NCI-H82 treated with DMSO at 0.1 percent for 48 hours (cell line): ENCODE results near the gene NUDT1.

Experiments
- DNase-seq: peaks from one replicate; lab custom pipeline; 2025; ENCODE audit not compliant: unreplicated experiment; lab: John Stamatoyannopoulos, UW

NUDT1 gene

DNA sequence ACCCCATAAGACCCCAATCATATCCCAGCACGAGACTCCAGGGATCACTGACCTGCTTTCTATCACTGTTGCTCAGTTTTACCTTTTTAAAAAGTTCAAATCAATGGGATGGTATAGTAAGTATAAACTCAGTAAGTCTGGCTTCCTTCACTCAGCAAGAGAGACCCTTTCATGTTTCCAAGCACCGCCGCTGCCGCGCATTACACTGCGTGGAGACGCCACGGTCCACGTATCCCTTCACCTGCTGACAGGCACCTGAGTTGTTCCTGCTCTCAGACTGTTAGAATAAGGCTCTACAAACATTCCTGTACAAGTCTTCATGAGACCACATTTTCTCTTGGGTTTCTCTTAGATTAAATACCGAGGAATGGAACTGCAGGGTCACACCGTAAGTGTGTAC lies 37.6 kb upstream of the NUDT1 start:
- no peak for DNase-seq

DNA sequence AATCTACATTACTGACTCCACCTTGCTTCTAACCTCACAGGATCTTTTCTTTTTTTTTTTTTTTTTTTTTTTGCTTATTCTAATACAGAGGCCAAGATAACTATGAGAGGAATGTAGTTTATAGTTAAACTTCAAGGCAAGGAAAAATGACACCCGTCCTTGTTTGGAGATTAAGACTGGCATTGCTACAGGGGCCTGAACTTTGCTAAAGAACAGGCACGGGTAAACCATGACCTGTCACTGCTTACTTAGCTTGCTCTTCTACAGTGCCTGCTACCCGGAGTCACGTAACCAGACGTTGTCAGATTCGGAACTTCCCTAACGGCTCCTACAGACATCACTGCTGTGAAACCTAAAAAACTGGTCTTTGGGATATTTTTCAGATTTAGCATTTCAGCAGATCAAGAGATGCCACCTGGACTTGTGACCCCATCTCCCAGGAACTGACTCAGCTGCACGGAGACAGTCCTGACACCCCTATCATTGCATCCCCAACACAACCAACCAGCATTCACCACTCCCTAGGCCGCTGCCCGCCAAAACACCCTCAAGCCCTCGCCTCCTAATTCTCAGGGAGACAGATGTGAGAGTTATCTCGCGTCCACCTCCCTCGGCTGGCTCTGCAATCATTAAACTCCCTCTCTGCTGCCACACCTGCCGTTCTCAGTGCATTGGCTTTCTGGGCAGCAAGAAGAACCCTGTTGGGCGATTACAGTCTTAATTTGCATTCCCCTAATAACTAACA lies 36.8 kb upstream of the NUDT1 start:
- DNase-seq, result no peak

DNA sequence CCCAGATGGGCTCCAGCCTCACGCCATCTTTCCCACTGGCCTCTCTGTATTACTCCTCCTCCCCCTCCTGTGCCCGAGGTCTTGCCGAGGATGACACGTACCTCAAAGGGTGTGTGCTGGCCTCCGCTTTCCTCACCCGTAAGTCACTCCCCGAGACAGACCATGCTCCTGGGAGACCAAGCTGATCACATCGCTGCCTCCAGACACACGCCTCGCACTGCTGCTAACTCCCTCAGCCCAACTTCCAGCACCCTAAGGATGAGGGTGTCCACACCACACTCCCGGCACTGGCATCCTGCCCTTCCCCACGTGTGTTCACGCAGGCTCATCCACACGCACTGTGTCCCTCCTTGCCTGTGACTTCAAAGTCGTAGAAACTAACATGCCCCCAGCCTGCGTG lies 33.3 kb upstream of the NUDT1 start:
- no peak for DNase-seq

DNA sequence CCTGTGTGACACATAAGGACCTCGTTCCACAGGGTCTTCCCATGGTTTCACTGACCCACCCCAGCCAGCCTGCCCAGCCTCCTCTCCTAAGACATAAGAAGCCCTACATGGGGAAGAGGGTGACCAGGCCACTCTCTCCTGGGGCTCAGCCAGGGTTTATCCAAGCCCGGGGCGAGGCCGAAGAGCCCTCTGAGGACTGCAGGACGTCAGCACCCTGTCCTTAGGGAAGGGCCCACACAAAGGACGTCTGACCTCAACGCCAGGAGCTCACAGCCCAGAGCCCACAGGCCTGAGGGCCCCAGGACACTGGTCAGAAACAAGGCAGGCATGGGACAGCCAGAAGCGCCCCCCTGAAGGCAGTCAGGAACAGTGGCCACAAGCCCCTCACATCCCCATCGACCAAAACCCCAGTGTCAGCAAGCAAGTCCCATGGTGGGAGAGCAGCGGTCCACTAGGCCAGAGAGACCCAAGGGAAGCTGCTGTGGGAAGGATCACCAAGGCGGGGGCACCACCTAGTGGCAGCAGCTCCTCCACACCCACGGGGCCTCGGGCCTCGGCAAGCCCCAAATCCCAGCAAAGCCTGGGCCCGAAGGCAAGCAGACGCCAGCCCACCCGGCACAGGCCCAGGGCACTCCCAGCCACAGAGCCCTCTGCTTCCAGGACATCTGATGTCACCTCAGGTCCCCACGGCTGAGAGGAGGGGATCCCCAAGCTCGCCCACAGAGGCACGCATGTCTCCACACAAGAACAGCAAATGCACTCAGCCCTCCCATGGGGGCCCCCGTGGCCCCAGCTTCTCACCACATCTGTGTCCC lies 32.7 kb upstream of the NUDT1 start:
- peak; percentile 22 for DNase-seq

DNA sequence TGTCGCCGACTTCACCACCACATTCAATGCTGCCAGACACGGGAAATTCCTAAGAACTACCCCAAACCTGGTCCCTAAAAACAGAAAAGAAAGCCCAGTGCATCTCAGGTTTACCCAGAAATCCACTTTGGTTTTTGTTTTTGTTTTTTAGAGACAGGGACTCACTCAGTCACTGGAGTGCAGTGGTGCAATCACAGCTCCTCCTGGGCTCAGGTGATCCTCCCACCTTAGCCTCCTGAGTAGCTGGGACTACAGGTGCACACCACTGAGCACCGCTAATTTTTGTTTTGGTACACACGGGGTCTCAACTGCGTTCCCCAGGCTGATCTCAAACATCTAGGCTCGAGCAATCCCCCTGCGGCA lies 32.1 kb upstream of the NUDT1 start:
- DNase-seq, result no peak

DNA sequence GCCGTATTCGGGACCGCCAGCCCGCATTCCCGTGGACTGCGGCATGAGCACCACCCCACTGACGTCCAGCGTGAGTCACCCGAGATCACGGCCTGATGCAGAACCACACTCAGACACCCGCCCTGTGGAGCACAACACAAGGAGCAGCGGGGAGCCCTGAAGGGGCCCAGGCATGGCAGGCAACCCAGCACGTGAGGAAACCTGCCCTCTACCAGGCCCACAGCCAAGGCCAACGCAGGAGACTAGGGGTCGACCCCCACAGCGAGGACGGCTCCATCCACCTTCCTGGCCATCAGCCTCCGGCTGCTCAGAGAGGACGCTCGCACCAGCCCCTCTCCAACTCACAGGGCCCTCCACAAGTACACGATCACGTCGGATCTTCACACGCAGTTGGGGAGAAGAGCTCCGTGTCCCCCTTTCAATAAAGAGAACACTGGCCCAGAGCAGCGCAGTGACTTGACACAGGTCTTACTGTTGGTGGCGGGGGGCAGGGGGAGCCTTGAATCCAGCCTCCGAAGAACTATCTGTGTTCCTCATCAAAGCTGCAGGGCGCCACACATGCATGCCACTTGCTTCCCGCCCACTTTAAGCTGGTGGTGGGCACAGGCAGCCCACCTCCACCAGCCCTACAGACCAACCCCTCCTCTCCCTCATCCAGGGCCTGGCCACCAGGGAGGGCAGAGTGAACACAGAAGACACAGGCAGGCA lies 31.3 kb upstream of the NUDT1 start:
- DNase-seq, result no peak

DNA sequence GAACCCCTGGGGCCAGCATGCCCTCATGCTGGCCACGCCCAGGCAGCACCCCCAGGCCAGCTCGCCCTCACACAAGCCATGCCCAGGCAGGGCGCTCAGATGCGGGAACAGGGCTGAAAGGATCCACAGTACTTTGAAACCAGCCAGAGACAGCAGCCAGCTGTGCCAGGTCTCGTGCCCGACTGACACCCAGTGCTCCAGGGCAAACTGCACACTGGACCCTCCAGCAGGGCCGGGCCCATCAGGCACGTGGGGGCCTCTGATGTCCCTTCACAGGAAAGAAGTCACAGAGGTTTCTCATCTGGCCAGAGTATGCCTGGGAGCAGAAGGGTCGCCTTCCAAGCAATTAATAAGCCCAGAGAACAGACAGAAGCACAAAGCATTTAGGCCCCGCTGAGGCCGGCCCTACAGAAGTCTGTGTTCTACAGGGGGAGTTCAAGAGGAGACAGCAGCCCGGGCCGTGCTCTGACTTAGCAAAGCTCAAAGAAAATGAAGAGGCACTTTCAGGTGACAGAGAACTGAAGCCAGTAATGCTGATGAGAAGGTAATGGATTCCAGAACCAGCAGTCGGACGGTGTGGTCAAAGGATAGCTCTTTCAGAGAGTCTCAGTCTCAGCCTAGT lies 30.7 kb upstream of the NUDT1 start:
- no peak for DNase-seq

DNA sequence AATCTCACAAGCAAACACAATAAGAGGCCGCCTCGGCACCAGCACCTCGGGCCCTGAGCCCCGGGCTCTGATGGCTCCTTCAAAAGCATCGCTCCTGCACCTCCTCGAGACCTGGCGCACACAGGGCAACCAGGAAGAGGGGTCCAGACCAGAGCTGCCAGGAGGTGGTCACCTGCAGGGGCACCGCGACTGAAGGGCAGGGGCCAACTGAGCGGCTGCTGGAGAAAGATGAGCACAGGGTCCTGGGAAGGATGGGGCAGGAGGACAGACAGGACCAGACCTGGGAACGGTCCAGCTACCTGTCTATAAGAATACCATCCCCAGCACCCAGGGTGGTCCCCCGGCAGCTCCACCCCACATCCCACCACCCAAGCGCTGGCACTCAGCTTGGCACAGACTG lies 30.1 kb upstream of the NUDT1 start:
- DNase-seq, result no peak

DNA sequence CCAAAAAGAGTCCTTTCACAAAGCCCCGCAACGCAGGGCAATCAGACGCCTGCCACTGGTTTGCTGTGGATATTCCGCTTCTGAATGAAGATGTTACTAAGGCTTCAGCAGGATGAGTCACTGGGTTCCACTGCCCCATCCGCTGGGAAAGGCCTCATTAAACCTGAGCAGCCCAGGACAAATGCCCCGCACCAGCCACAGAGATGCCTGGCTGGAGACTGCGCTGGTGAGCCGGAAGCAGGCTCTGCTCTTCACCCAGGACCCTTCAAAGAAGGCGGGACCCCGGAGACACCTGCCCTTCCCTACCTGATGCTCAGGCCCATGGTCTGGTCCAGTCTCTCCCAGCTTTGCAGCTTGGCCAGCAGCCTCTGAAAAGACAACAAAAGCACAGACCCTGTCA lies 29.1 kb upstream of the NUDT1 start:
- no peak for DNase-seq

DNA sequence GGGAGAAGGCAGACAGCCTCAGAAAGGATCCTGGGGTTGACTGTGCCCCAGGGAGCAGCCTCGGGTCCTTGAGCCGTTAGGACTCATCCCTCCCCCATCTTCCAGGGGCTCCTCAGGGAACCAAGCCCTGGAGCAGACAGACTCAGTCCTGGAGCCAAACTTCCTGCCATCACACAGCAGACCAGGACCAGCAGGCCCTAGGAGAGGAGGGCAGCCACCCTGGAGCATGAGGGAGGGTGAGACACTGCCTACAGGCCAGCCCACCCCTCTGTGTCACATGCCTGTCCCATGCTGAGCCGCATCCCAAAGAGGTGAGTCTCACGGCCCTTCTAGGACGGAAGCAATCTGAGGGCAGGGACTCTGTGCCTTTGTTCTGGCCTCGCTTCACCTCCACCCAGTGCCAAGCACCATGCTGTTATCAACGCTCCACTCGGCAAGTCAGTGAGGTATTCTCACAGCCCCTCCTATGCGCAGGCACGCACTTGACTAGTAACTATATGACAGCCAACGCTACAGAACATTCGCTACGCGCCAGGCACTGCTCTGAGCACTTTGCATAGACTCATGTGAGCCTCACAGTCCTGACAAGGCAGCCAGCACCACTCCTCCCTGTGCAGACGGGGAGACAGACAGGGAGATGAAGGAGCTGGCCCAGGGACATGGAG lies 28.3 kb upstream of the NUDT1 start:
- DNase-seq, result no peak

DNA sequence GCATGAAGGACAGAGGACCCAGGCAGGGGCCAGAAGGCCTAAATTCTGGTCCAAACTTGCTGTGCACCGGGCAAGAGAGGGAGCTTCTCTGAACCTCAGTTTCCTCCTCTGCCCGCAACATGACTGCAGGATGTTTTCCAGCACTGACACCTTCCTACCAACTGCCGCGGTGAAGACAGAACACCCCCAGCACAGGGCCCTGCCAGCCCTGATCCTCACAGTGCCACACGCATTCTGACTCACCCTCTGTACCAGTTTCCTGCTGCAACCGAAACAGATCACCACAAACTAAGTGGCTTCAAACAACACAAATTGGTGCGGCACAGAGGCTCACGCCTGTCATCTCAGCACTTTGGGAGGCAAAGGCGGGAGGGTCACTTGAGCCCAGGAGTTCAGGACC lies 27.4 kb upstream of the NUDT1 start:
- no peak for DNase-seq

DNA sequence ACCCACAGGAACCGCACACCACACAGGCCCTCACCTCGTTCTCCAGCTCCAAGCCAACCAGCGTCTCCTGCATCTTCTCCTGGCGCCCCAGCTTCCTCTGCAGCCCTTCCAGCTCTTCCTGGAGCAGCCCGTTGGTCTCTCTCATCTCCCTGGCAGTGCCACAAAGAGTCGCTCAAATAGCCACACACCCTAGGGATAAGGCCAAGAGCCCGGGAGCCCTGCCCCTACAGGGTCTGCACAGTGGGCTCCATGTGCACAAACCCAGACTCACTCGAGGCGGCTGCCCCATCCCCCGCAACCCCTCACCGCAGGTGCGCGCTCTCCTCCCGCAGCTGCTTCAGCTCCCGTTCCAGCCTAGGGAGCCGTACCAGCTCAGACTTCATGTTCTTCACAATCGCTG lies 26.2 kb upstream of the NUDT1 start:
- no peak for DNase-seq

DNA sequence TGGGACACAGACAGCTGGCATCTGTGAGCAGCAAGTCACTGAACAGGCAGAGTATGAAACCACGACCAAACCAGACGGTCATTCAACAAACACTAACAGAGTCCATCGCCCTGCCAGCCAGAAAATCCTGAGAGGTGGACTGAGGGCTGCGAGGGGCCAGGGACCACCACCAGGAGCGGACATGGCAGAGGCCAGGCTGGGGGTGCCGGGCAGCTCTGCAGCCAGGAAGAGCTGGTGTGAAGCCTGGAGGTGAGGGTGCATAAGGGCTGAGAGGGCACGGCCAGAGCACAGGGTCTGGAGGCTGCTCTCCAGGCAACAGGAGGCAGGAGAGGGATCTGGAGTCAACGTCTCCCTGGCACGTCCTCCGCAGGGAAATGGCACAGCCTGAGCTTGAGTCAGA lies 24.8 kb upstream of the NUDT1 start:
- no peak for DNase-seq

DNA sequence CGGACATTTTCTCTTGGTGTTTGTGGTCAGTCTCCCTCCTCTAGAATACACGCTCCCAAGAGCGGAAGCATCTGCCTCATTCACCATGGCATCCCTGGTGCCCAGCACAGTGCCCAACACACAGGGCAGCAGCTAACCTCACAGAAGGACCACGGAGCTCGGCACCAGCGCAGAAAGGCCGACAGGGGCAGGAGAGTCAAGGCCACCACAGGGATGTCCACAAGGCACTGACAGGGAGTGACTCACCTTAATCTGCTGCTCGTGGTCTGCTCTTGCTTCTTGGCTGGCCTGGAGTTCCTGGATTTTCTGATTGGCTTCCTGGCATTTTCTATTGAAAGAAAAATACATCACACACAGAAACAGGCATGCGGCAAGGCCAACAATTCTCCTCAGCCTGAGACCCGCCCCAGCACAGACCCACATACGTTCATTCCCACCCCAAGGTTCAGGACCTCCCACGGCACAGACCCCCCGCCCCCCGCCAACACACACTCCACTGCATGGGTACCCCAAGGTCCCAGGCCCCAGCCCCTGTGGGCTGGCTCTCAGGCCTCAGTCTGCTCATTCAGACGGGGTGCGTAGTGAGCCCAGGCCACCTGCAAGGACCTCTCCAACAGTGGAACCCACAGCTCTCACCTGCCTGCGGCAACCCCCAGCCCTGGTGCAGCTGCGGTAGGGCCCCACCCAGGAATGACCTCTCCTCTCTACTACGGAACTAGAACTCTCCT lies 24.1 kb upstream of the NUDT1 start:
- no peak for DNase-seq

DNA sequence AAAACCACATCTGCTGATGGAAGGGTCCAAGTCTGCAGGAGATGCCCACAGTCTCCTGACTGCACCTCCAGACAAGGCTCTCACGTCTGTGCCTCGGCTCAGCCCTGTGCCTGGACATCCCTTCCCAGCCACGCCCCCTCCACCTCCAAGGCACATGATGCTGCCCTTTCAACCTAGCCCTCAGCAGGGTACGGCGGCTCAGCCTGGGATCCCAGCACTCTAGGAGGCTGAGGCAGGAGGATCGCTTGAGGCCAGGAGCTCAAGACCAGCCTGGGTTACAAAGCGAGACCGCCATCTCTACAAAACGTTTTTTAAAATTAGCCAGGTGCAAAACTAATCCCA lies 23.6 kb upstream of the NUDT1 start:
- no peak for DNase-seq

DNA sequence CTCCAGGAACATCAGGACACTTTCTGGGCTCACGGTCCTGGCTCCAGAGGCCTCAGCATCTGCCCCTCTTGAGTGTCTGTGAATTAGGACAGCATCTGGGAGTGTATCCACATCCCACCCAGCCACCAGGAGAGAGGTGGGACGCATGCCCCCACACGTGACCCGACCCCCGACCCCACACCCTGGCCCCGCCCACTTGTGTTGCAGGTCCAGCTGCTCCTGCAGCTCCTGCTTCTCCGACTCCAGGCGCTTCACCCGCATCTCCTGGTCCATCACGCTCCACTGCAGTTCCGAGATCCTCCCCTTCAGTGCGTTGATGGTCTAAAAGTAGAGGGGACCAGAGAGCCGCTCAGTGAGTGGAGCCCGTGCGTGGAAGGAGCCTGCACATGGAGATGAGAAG lies 22.9 kb upstream of the NUDT1 start:
- DNase-seq, result no peak

DNA sequence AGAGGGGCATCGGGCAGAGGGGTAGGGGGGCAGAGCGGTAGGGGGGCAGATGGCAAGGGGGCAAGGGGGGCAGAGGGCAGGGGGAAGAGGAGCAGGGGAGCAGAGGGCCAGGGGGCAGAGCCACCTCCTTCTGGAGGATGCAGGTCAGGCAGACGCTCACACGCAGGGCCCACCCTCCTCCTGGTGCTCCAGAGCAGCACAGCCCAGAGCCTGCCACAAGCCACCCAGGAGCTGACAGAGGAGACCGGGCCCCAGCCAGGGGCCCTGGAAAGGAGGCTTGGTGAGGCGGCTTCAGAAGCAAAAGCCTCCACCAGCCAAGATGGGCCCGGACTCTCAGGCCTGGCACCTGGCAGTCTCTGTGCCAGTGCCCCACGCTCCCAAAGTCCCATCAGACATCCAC lies 22.4 kb upstream of the NUDT1 start:
- DNase-seq, result no peak

DNA sequence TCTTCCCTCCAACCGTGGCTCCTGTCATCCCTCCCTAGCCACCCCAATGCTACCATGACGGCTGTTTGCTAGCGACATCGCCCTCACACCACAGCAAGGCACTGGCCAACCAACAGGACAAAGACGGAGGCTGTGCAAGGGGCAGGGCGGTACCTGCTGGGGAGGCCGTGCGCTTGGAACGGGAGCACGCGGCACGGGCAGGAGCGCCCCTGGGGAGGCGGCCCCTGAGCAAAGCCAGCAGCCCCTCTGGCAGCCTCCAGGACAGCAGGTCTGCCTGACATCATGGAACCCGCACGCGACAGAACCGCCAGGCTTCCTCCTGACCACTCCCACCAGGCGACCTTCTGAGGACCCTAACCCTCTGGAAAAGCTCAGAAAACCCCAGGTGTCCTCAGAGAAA lies 22.0 kb upstream of the NUDT1 start:
- no peak for DNase-seq

DNA sequence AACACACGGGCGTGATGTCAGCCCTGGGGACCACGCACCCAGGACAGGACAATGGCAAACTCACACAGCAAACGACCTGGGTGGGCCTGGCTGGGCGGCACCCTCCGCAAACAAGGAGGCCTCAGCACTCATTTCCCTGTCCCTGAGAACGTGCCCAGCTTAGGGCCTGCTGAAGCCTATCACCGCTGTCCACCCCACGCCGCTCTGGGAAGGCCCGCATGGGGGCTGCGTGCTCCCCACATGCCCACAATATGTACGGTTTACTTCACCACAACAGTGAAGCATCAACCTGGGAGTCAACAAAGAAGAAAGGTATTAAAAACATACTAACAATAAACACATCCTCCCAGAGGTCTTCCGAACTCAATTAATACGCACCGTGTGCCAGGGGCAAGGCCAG lies 21.5 kb upstream of the NUDT1 start:
- DNase-seq, result no peak

DNA sequence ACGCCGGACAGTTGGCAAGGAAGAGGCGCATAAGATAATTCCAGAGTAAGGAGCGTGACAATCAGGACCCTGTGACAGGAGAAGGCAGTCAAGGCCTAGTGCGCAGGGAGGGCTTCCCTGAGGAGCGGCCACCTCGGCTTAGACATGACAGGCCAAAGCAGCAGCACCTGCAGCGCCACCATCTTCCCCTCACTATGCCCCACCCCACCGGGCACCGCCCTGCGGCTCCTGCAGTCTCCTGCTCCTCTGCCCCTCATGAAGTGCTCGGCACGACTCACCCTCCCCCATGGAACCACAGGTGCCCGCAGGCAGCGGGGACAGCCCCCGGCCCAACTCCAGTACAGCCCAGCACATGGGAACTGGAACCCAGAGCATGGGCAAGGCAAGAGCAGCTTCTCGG lies 21.1 kb upstream of the NUDT1 start:
- DNase-seq, result no peak

DNA sequence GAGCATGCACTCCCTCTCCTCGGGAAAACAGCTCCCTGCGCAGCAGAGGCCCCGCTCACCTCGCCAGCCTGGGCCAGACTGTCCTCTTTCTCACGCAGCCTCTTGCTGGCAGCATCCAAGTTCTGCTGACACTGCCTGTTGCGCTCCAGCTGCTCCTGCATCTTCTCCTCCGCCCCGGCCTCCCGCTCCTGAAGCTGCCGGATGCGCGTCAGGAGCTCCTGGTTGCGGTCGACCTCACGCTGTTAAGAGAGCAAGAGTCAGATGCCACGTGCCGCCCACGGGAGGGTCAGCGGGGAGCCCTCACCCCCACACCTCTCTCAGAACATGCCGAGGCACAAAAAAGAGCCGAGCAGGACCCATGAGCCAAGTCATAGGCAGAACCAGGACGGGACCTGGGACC lies 19.5 kb upstream of the NUDT1 start:
- no peak for DNase-seq
